Suprapubic skin (tissue), 4 donors: ENCODE data around the gene ARMC8. TPM values are rescaled to one million over a fixed set of nuclear protein-coding genes. Genes with fewer than 3 reads are reported as not detected.

Experiments used
- DNase-seq, 2 donors: peaks; one replicate each; pipeline ENCODE4 v3.0.0-alpha.2; 2019; ENCODE audit warnings: low spot score in 2 of 2
- H3K27ac ChIP-seq: fragments of 200-600 bp; sonication (generic); one replicate; pipeline ENCODE4 v1.5.1; 2019
- H3K27me3 ChIP-seq: fragments of 200-600 bp; sonication (generic); one replicate; pipeline ENCODE4 v1.5.1; 2019
- H3K36me3 ChIP-seq: fragments of 200-600 bp; sonication (generic); one replicate; pipeline ENCODE4 v1.5.1; 2019
- H3K4me1 ChIP-seq: fragments of 200-600 bp; sonication (generic); one replicate; pipeline ENCODE4 v1.5.1; 2019
- H3K4me3 ChIP-seq: fragments of 200-600 bp; sonication (generic); one replicate; pipeline ENCODE4 v1.5.1; 2019; ENCODE audit warnings: mild to moderate bottlenecking
- H3K9me3 ChIP-seq: fragments of 200-600 bp; sonication (generic); one replicate; pipeline ENCODE4 v1.5.1; 2019
- EP300 ChIP-seq: sonication (generic); formaldehyde crosslinking; IDR thresholded peaks from one replicate; pipeline ENCODE4 v1.6.1; 2017; ENCODE audit warnings: antibody characterized with exemption
- POLR2A ChIP-seq, 2 donors: fragments of 450-650 bp; IDR thresholded peaks; one replicate each; pipeline ENCODE4 v1.6.1; 2017; ENCODE audit warnings: antibody characterized with exemption in 2 of 2, mild to moderate bottlenecking in 2 of 2, moderate library complexity in 2 of 2
- POLR2AphosphoS5 ChIP-seq, 3 donors: sonication (generic); formaldehyde crosslinking; IDR thresholded peaks; one replicate each; pipeline ENCODE4 v1.6.1; 2017; ENCODE audit warnings: antibody characterized with exemption in 3 of 3
- WGBS: methylation state at CpG from one replicate; pipeline ENCODE4 v1.1.5; 2018; 5-methylcytosine and 5-hydroxymethylcytosine counted together
- total RNA-seq, 4 donors: library from RNA; depleted of rRNA; stranded (reverse); fragments of >200 nt; gene quantifications; one replicate each; pipeline ENCODE4 v1.1.0, GENCODE V29; 2016
- TF ChIP-seq, protein P1 (sequence below), 2 donors: fragments of 200-600 bp in 1 of 2; fragments of 450-650 bp in 1 of 2; sonication (generic) in 1 of 2; IDR thresholded peaks; one replicate each; pipeline ENCODE4 v1.5.1; 2016 to 2019; ENCODE audit warnings: antibody characterized with exemption in 2 of 2, mild to moderate bottlenecking in 1 of 2, moderate library complexity in 1 of 2

The ARMC8 gene
- total RNA-seq, 4 donors from 2014 or later: 32.2 to 86.7 (median 33.3) TPM

DNA sequence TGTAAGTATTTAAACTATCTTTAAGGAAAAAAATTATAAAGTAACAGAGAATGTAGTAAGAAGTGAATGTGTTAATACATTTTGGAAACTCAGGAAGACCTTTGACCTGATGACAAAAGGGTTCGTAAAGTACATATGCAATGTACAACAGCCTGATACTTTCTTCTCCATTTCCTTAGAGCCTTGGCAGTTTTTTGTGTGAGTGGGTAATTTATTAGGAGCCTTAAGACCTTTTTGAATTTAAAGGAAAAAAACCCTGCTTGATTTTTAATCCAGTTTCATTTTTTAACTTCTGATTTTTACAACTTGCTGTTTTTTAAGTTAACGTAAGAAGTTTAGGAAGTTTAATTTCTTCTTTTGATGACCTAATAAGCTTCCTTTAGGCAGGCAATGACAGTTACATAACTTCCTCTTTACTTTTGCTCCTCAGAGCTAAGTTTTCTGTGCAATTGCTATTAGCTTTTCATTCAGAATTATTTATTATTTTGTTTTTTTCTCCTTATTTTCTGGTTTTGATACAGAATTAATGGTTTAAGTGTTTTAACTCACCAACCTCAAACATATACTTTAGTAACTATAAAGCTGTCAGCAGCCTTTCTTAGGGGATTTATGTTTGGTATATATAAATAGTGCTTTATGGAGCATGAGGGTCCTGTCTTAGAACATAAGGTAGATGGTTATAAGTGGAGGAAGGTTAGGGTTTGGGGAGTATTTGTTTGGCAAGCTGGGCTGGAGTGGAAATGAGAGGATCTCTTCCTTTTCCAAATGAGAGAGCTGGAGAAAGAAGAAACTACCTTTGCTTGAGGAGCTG is 35.2 kb downstream of the ARMC8 start:
- 73% methylated on average over 2 of the region's 2 CpGs for WGBS
- no peaks in the 10 kb centered on the region for H3K9me3 ChIP-seq
- peaks cover 48% of the 10 kb centered on the region for H3K36me3 ChIP-seq
- no peak for DNase-seq
- H3K27me3 ChIP-seq: no peaks in the 10 kb centered on the region
- no peak overlapping the region for H3K4me3 ChIP-seq
- H3K4me1 ChIP-seq: no peaks in the 10 kb centered on the region
- TF ChIP-seq POLR2A (IDR thresholded peaks at IDR 0.05): no peak
- TF ChIP-seq EP300: no peak
- TF ChIP-seq POLR2AphosphoS5 (IDR thresholded peaks at IDR 0.05): no peak
- TF ChIP-seq, protein P1, sequence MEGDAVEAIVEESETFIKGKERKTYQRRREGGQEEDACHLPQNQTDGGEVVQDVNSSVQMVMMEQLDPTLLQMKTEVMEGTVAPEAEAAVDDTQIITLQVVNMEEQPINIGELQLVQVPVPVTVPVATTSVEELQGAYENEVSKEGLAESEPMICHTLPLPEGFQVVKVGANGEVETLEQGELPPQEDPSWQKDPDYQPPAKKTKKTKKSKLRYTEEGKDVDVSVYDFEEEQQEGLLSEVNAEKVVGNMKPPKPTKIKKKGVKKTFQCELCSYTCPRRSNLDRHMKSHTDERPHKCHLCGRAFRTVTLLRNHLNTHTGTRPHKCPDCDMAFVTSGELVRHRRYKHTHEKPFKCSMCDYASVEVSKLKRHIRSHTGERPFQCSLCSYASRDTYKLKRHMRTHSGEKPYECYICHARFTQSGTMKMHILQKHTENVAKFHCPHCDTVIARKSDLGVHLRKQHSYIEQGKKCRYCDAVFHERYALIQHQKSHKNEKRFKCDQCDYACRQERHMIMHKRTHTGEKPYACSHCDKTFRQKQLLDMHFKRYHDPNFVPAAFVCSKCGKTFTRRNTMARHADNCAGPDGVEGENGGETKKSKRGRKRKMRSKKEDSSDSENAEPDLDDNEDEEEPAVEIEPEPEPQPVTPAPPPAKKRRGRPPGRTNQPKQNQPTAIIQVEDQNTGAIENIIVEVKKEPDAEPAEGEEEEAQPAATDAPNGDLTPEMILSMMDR (IDR thresholded peaks at IDR 0.05): no peak
- no peak overlapping the region for H3K27ac ChIP-seq

DNA sequence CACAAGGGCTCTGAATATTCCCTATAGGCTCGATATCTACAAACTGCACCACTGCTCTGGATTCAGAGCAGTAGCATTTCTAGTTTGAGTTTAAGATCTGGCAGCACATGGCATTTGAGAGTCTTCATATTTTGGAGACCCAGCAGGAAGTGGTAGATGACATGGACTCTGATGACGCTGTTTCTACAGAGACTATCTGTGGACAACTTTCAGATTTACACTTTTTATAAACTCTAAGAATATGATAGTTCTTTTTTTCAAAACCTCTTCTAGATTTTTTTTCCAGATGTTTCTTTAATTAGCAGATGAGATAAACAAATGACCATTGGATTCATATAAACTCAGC is 35.8 kb downstream of the ARMC8 start:
- no peaks in the 10 kb centered on the region for H3K27me3 ChIP-seq
- H3K36me3 ChIP-seq: peaks cover 53% of the 10 kb centered on the region
- H3K9me3 ChIP-seq: no peaks in the 10 kb centered on the region
- no peak for DNase-seq
- 83% methylated on average over 2 of the region's 2 CpGs for WGBS
- H3K4me1 ChIP-seq: no peaks in the 10 kb centered on the region
- TF ChIP-seq POLR2AphosphoS5 (IDR thresholded peaks at IDR 0.05): no peak
- no peak for TF ChIP-seq POLR2A (IDR thresholded peaks at IDR 0.05)
- no peak for TF ChIP-seq EP300
- TF ChIP-seq, protein P1 (IDR thresholded peaks at IDR 0.05): no peak
- no peak overlapping the region for H3K4me3 ChIP-seq
- no peak overlapping the region for H3K27ac ChIP-seq

DNA sequence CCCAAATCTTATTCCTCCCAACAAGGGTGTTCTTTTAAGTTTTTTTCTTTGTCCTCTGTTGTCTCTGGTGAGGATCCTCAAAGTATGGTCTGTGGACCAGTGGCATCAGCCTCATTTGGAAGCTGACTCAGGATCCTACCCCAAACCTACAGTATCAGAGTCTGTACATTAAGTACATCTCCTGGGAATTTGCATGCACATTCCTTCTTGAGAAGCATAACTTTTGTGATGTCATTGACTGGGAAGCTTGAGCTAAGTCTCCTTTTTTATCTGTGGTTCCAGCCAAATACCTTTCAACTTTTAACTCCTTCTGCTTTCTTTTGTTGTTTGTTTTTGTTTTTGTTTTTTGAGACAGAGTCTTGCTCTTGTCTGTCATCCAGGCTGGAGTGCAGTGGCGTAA is 40.5 kb downstream of the ARMC8 start:
- H3K27me3 ChIP-seq: no peaks in the 10 kb centered on the region
- WGBS: 100% methylated on average over 1 of the region's 1 CpG
- TF ChIP-seq EP300 (no peak), POLR2AphosphoS5 (IDR thresholded peaks at IDR 0.05) (no peak), POLR2A (IDR thresholded peaks at IDR 0.05) (no peak)
- peaks cover 90% of the 10 kb centered on the region for H3K36me3 ChIP-seq
- H3K27ac ChIP-seq: no peak overlapping the region
- no peak overlapping the region for H3K4me3 ChIP-seq
- no peaks in the 10 kb centered on the region for H3K9me3 ChIP-seq
- H3K4me1 ChIP-seq: no peaks in the 10 kb centered on the region
- no peak for DNase-seq

DNA sequence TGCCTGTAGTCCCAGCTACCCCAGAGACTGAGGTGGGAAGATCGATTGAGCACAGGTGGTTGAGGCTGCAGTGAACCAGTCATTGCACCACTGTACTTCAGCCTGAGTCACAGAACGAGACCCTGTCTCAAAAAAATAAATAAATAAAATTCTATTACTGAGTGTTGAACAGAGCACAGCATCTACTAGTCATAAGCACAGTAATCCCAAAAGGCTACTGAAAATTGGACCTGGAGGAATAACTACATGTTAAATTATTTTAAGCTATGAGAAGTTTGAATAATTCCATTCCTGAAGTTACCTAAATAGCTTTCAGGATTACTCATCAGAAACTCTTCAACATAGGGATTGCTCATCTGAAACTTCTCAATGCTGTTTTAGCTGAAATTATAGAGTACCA is 43.4 kb downstream of the ARMC8 start:
- no peaks in the 10 kb centered on the region for H3K4me1 ChIP-seq
- no peak overlapping the region for H3K27ac ChIP-seq
- no peaks in the 10 kb centered on the region for H3K9me3 ChIP-seq
- H3K27me3 ChIP-seq: no peaks in the 10 kb centered on the region
- TF ChIP-seq, protein P1 (IDR thresholded peaks at IDR 0.05): no peak
- no peak for TF ChIP-seq POLR2A (IDR thresholded peaks at IDR 0.05)
- TF ChIP-seq POLR2AphosphoS5 (IDR thresholded peaks at IDR 0.05): no peak
- no peak for TF ChIP-seq EP300
- 97% methylated on average over 2 of the region's 2 CpGs for WGBS
- H3K4me3 ChIP-seq: no peak overlapping the region
- H3K36me3 ChIP-seq: peaks cover 89% of the 10 kb centered on the region
- DNase-seq: no peak

DNA sequence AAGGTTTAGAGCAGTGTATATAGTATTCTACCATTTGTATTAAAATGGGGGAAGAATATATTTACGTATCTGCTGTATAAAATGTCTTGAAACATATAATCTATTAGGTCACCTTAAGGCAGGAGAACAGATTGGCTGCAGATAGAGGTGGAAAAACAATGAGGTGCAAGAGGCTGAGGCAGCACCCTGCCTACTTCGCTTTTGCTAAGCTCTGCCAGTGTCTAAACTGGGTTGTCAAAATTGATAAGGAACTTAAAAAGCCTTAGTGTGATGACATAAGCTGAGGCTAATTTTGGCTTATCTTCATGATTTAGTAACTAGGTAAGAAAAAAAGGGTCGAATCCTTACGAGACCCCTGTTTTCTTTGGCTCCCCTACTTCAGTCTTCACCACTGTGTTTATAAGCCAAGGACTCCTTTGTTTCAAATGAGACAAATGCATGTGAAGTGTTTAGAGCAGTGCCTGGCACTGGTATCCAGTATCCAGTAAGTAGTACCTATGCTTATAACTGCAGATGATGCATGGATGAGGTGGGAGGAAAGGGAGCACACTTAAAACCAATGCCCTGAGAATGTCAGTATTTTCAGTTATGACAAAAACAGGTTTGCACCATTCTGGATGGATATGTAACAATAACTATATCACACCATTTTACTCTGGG is 45.7 kb downstream of the ARMC8 start:
- H3K27ac ChIP-seq: no peak overlapping the region
- WGBS: 92% methylated on average over 4 of the region's 4 CpGs
- H3K36me3 ChIP-seq: peaks cover 88% of the 10 kb centered on the region
- TF ChIP-seq, protein P1 (IDR thresholded peaks at IDR 0.05): no peak
- TF ChIP-seq POLR2AphosphoS5 (IDR thresholded peaks at IDR 0.05): no peak
- TF ChIP-seq EP300: no peak
- TF ChIP-seq POLR2A (IDR thresholded peaks at IDR 0.05): no peak
- DNase-seq: no peak
- H3K4me1 ChIP-seq: no peaks in the 10 kb centered on the region
- H3K9me3 ChIP-seq: no peaks in the 10 kb centered on the region
- H3K4me3 ChIP-seq: no peak overlapping the region
- no peaks in the 10 kb centered on the region for H3K27me3 ChIP-seq
